ENCODE data around the gene PEX10.
"Not testable (repeated sequence)": the region's sequence is repeated elsewhere in the genome, so short reads cannot be mapped to it uniquely, and the experiment has no call there.

The PEX10 gene

GRCh38 chr1:2447276-2448097 is 35.1 kb upstream of the PEX10 start:
- FAIRE-seq (no peak), DNase-seq (ENCODE audit: insufficient read length, low spot score) (no peak)
- no peak for TF ChIP-seq POLR2A (IDR thresholded peaks at IDR 0.05; ENCODE audit: low read depth, low read length)

- DNase-seq (ENCODE audit: insufficient read length, low spot score) (no peak), FAIRE-seq (no peak)
- TF ChIP-seq POLR2A (IDR thresholded peaks at IDR 0.05; ENCODE audit: low read depth, low read length), result no peak
Measured at GRCh38 chr1:2446861-2447260, 34.5 kb upstream of the PEX10 start.

GRCh38 chr1:2446394-2446793 is 34.0 kb upstream of the PEX10 start:
- no peak for DNase-seq (ENCODE audit: insufficient read length, low spot score)
- TF ChIP-seq POLR2A (IDR thresholded peaks at IDR 0.05; ENCODE audit: low read depth, low read length), result no peak
- no peak for FAIRE-seq

DNA sequence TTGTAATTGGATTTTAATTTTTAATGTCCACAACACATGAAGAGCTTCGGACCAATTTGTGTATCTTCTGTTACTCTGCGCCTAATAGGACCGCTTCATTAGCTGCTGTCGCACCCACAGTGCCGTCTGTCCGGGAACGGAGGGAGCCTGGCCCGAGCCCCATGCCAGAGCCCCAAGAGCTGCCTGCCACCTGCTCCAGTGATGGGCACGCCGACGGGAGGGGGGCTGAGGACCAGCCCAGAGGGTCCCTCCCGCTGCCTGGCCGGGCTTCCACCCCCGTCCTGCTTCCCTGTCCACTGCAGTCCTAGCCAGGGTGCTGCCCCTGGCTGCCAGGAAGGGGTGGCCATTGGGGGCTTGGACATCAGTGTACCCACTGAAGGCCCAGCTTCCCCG is 33.5 kb upstream of the PEX10 start:
- no peak for FAIRE-seq
- no peak for TF ChIP-seq POLR2A (IDR thresholded peaks at IDR 0.05; ENCODE audit: low read depth, low read length)
- no peak for DNase-seq (ENCODE audit: insufficient read length, low spot score)

DNA sequence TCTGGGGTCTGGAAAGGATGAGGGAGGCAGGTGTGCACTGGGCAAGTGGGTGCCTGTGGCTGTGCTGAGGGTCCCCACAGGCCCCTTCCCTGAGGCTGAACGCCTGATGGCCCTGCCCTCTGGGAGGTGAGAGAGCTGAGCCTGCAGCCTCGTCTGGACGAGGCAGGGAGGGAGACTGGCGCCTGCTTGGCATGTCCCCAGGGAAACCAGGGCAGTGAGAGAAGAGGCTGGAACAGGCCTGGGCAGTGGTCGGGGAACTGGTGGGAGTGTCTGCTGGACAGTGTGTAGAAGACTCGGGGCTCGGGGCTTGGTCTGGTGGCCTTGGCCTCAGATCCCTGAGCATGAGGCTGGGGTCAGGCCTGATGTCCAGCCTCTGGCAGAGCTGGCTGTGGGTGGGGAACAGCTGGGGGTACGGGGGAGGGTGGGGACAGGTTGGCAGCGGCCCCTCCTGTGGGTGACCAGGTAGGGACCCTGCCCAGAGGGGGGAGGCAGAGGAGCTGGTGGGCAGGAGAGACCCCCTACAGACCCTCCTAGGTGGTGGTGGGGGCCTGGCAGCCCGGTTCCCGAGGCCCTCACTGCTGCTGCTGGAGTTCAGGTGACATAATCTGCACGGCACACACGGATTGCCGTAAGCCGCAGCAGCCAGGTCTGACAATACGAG is 32.9 kb upstream of the PEX10 start:
- DNase-seq (ENCODE audit: insufficient read length, low spot score) (no peak), FAIRE-seq (no peak)
- TF ChIP-seq POLR2A (IDR thresholded peaks at IDR 0.05; ENCODE audit: low read depth, low read length), result no peak

GRCh38 chr1:2444138-2444591 is 31.8 kb upstream of the PEX10 start:
- FAIRE-seq, result no peak

GRCh38 chr1:2443277-2444137 is 31.1 kb upstream of the PEX10 start:
- no peak for FAIRE-seq
- DNase-seq (ENCODE audit: insufficient read length, low spot score), result no peak
- TF ChIP-seq POLR2A (IDR thresholded peaks at IDR 0.05; ENCODE audit: low read depth, low read length), result no peak

More at GRCh38 chr1:2444138-2444591, 31.8 kb upstream of the PEX10 start:
- no peak for DNase-seq (ENCODE audit: insufficient read length, low spot score)
- TF ChIP-seq POLR2A (IDR thresholded peaks at IDR 0.05; ENCODE audit: low read depth, low read length), result no peak

GRCh38 chr1:2442661-2443060 is 30.3 kb upstream of the PEX10 start:
- DNase-seq (ENCODE audit: insufficient read length, low spot score) (no peak), FAIRE-seq (no peak)
- TF ChIP-seq POLR2A (IDR thresholded peaks at IDR 0.05; ENCODE audit: low read depth, low read length), result no peak

DNA sequence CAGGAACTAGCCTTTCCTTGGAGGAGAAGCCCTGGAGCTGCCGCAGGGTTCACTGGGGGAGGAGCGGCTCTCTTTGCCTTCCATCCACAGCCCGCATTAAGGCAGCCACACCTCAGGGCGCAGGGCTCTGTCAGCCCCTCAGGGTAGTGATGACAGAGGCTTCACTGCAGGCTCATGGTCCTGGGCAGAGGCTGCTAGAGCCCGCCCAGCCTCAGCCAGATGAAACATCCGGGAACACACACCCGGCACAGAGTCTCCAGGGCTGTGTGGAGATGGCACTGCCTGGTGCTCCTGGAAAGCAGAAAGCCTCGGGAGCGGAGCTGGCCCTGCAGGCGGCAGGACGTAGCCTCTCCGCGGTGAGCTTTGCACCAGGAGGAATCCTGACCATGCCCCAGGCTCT is 29.4 kb upstream of the PEX10 start:
- DNase-seq (ENCODE audit: insufficient read length, low spot score) (no peak), FAIRE-seq (no peak)
- TF ChIP-seq POLR2A (IDR thresholded peaks at IDR 0.05; ENCODE audit: low read depth, low read length), result no peak

DNA sequence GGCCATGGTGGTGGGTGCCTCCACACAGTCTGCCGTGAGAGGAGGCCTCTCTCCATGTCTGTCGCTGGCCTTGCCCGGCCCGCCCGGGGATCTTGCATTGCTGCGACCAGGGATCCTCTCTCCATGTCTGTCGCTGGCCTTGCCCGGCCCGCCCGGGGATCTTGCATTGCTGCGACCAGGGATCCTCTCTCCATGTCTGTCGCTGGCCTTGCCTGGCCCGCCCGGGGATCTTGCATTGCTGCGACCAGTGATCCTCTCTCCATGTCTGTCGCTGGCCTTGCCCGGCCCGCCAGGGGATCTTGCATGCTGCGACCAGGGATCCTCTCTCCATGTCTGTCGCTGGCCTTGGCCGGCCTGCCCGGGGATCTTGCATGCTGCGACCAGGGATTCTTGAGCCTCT is 28.0 kb upstream of the PEX10 start:
- not testable (repeated sequence) for DNase-seq (ENCODE audit: insufficient read length, low spot score); FAIRE-seq

- no peak for DNase-seq (ENCODE audit: insufficient read length, low spot score)
- FAIRE-seq, result no peak
- no peak for TF ChIP-seq POLR2A (IDR thresholded peaks at IDR 0.05; ENCODE audit: low read depth, low read length)
Measured at GRCh38 chr1:2439369-2439768, 27.0 kb upstream of the PEX10 start.

DNA sequence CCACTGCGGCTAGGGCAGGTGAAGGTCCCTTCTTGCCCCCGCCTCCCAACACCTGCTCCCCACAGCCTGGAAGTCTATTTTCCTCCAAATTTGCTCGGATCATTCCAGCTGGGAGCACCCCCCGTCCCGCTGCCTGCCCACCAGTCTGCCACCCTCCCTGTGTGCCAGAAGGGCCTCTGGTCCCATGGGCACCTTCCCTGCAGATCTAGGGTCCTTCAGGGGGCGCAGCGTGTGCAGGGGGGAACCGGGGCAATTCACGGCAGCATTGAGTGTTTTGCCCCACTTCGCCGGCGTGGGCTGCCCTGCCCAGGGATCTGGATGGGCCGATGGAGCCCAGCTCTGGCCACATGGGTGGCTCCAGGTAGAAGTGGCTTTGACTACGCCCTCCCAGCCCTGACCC is 26.3 kb upstream of the PEX10 start:
- no peak for FAIRE-seq
- TF ChIP-seq POLR2A (IDR thresholded peaks at IDR 0.05; ENCODE audit: low read depth, low read length), result no peak
- DNase-seq (ENCODE audit: insufficient read length, low spot score), result no peak

DNA sequence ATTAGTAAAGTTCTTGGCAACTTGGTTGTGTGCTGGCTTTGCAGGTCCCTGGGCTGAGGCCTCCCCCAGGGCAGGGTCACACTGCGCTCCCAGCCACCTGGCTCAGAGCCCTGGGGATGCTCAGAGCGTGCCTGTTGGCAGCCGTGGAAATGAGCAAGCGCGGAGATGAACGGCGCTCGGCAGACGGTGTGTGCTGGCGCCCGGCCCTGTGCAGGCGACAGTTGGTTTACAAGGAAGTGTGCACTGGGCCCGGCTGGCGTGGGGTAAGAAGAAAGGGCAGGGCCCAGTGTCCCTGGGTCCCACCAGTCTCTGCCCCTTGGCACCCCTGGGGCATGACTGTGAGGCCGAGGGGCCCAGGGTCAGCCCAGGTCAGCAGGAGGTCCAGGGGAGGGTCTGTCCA is 25.7 kb upstream of the PEX10 start:
- no peak for DNase-seq (ENCODE audit: insufficient read length, low spot score)
- no peak for FAIRE-seq
- TF ChIP-seq POLR2A (IDR thresholded peaks at IDR 0.05; ENCODE audit: low read depth, low read length), result no peak

DNA sequence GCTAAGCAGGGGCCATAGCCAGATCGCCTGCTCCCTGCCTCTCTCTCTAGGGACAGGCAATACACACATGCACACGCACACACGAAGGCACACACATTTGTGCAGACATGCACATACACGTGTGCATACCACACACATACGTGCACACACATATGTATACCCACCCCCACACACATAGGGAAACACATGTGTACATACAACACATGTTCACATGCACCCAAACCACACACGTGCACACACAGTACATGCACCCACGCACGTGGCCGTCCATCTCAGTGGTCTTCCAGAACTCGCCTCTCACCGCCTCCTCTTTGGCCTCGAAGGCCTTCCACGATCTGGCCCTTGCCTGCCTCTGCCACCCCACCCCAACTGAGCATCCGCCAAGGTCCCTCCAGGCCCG is 25.3 kb upstream of the PEX10 start:
- TF ChIP-seq POLR2A (IDR thresholded peaks at IDR 0.05; ENCODE audit: low read depth, low read length), result no peak
- DNase-seq (ENCODE audit: insufficient read length, low spot score), result no peak
- no peak for FAIRE-seq

All from H54 (cell line).